ENCODE measurements around the gene DSC2.

DNA sequence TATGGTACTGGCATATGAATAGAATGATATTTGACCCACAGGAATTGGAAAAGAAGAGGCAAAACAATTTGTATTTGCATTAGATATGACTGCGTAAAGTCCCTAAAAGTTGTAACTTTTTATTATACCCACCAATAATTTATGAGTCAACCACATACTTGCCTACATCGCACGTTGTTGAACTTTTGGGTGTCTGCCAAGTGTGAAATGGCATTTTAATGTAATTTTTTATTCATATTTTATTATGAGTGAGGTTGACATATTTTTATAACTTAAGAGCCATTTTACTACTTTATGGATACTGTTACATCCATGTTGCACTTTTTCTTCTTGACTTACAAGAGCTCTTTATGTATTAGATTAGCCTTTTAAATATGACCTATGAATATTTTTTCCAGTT lies 4.6 kb downstream of the DSC2 start:
- no peak for TF ChIP-seq CTCF (conservative IDR thresholded peaks at IDR 0.05; ENCODE audit: low read depth, low read length)
- no peak for TF ChIP-seq EZH2 (IDR thresholded peaks at IDR 0.05; ENCODE audit: borderline replicate concordance, low read depth, low read length, poor library complexity, severe bottlenecking)
